Stimulated activated CD8-positive, alpha-beta memory T cell treated with anti-CD3 and anti-CD28 coated beads, Interleukin-2, amount 100 ng/mL, for 48 hours (primary cell): ENCODE measurements around the gene KLF18.
"Not testable (repeated sequence)": the region's sequence is repeated elsewhere in the genome, so short reads cannot be mapped to it uniquely, and the experiment has no call there.

Experiments used
- DNase-seq, 2 donors: peaks; one replicate each; pipeline ENCODE4 v3.0.0-alpha.2; 2020; ENCODE audit warnings: low read depth in 2 of 2

The KLF18 gene

GRCh38 chr1:44141531-44141930 lies at the start of gene KLF18:
Gene KLF18, minus strand, starts transcription at chr1:44141631. Its CDS starts 0 bp downstream, at chr1:44141631.
- DNase-seq, result no peak

GRCh38 chr1:44174630-44175029 lies 33.2 kb upstream of the KLF18 start:
- DNase-seq, result no peak

GRCh38 chr1:44170281-44170823 lies 28.9 kb upstream of the KLF18 start:
- DNase-seq, result no peak

- DNase-seq, result no peak
Measured at GRCh38 chr1:44168520-44169098, 27.2 kb upstream of the KLF18 start.

- DNase-seq, result no peak
Measured at GRCh38 chr1:44161546-44161945, 20.1 kb upstream of the KLF18 start.

- DNase-seq, result no peak
Measured at GRCh38 chr1:44158871-44159270, 17.4 kb upstream of the KLF18 start.

- no peak for DNase-seq
Measured at GRCh38 chr1:44157903-44158302, 16.5 kb upstream of the KLF18 start.

GRCh38 chr1:44154049-44154448 lies 12.6 kb upstream of the KLF18 start:
- no peak for DNase-seq

GRCh38 chr1:44152692-44153091 lies 11.3 kb upstream of the KLF18 start:
- DNase-seq, result no peak

GRCh38 chr1:44151808-44152207 lies 10.4 kb upstream of the KLF18 start:
- DNase-seq, result no peak

GRCh38 chr1:44151332-44151731 lies 9.9 kb upstream of the KLF18 start:
- DNase-seq, result no peak

GRCh38 chr1:44147582-44147981 lies 6.2 kb upstream of the KLF18 start:
- no peak for DNase-seq

- no peak for DNase-seq
Measured at GRCh38 chr1:44146536-44147361, 5.3 kb upstream of the KLF18 start.

- no peak for DNase-seq
Measured at GRCh38 chr1:44144962-44145756, 3.7 kb upstream of the KLF18 start.

GRCh38 chr1:44139565-44139964 lies 1.9 kb downstream of the KLF18 start:
- DNase-seq, result not testable (repeated sequence)

GRCh38 chr1:44138239-44138638 lies 3.2 kb downstream of the KLF18 start:
- no peak for DNase-seq

GRCh38 chr1:44135886-44136285 lies 5.5 kb downstream of the KLF18 start:
- no peak for DNase-seq

- DNase-seq, result no peak
Measured at GRCh38 chr1:44134071-44134920, 7.1 kb downstream of the KLF18 start.

- no peak for DNase-seq
Measured at GRCh38 chr1:44131411-44131810, 10.0 kb downstream of the KLF18 start.

GRCh38 chr1:44129616-44130500 lies 11.6 kb downstream of the KLF18 start:
- DNase-seq, result no peak
